Esophagus muscularis mucosa (tissue), 4 donors: ENCODE measurements around the gene PPP1R37. TPM values are rescaled to one million over a fixed set of nuclear protein-coding genes. Genes with fewer than 3 reads are reported as not detected.

Experiments used
- DNase-seq: peaks from one replicate; pipeline ENCODE4 v3.0.0-alpha.2; 2017; ENCODE audit errors: extremely low spot score
- H3K27ac ChIP-seq, 4 donors: fragments of 200-600 bp; sonication (generic); replicated peaks in 1 of 4; 1 replicate in 3 of 4; 2 replicates in 1 of 4; pipeline ENCODE4 v1.5.1; 2016 to 2019; ENCODE audit warnings: mild to moderate bottlenecking in 1 of 4
- H3K27me3 ChIP-seq, 4 donors: fragments of 200-600 bp; sonication (generic); one replicate each; pipeline versions ENCODE4 v1.5.1 to v1.6.0; 2016 to 2019
- H3K36me3 ChIP-seq, 4 donors: fragments of 200-600 bp; sonication (generic); one replicate each; pipeline ENCODE4 v1.5.1; 2016 to 2019
- H3K4me1 ChIP-seq, 4 donors: fragments of 200-600 bp; sonication (generic); one replicate each; pipeline ENCODE4 v1.5.1; 2016 to 2019
- H3K4me3 ChIP-seq, 4 donors: fragments of 200-600 bp; sonication (generic); 1 replicate in 2 of 4; 2 replicates in 2 of 4; pipeline ENCODE4 v1.5.1; 2016 to 2019; ENCODE audit warnings: mild to moderate bottlenecking in 4 of 4, moderate library complexity in 1 of 4
- H3K9me3 ChIP-seq, 4 donors: fragments of 200-600 bp; sonication (generic); 1 replicate in 3 of 4; 2 replicates in 1 of 4; pipeline ENCODE4 v1.5.1; 2016 to 2019
- EP300 ChIP-seq: sonication (generic); formaldehyde crosslinking; IDR thresholded peaks from one replicate; pipeline ENCODE4 v1.6.1; 2017; ENCODE audit warnings: antibody characterized with exemption
- POLR2A ChIP-seq: fragments of 450-650 bp; IDR thresholded peaks from one replicate; pipeline ENCODE4 v1.6.1; 2017; ENCODE audit warnings: antibody characterized with exemption, moderate library complexity, mild to moderate bottlenecking, low read depth
- POLR2AphosphoS5 ChIP-seq, 2 donors: sonication (generic); formaldehyde crosslinking; IDR thresholded peaks; one replicate each; pipeline ENCODE4 v1.6.1; 2017; ENCODE audit warnings: antibody characterized with exemption in 2 of 2
- WGBS: methylation state at CpG from one replicate; pipeline ENCODE4 v1.1.5; 2018; 5-methylcytosine and 5-hydroxymethylcytosine counted together
- intact Hi-C: fragments of 100-400 bp; cut with DNase I; formaldehyde crosslinking; loops from one replicate; pipeline ENCODE4 v1.15.1; 2023
- total RNA-seq, 4 donors: library from RNA; depleted of rRNA; stranded (reverse); fragments of >200 nt; gene quantifications; one replicate each; pipeline versions ENCODE4 v1.1.0 to v1.2.1, GENCODE V29; 2016
- TF ChIP-seq, protein P1 (sequence below), 3 experiments: fragments of 200-600 bp in 2 of 3; fragments of 450-650 bp in 1 of 3; sonication (generic) in 2 of 3; IDR thresholded peaks; one replicate each; pipeline ENCODE4 v1.5.1; 2017 to 2019; ENCODE audit warnings: antibody characterized with exemption in 3 of 3, mild to moderate bottlenecking in 2 of 3, moderate library complexity in 1 of 3

PPP1R37 gene
- total RNA-seq, 4 donors from 2014 or later: 21.0 to 46.7 (median 28.3) TPM

DNA sequence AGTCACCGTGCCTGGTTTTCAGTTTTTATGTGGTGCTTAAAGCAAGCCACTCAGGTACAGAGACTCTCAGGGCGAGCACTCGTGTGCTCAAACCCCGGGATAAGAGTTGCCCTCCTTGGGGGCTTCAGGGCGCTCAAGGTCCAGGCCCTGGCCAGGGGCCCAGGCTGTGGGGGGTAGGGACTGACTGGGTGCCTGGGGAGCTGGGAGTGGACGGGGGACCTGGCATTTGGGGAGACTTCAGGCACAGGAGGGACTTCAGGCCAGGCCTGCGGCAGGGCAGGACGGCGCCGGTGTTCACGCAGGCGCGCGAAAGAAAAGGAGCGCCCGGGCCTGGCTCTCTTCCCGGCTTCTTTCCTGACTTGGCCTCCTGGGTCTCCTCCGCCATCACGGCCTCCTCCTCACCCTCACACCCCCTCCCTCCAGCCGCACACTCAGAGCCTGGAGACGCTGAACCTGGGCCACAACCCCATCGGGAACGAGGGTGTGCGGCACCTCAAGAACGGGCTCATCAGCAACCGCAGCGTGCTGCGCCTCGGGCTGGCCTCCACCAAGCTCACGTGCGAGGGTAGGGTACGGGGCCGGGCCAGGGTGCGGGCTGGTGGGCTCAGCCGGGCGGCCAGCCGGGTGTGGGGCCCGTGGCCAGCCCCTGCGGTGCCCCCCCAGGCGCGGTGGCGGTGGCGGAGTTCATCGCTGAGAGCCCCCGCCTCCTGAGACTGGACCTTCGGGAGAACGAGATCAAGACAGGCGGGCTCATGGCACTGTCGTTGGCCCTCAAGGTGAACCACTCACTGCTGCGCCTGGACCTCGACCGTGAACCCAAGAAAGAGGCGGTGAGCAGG is 51.7 kb downstream of the PPP1R37 start:
- no peak overlapping the region for H3K27ac ChIP-seq
- peaks cover 32 to 86% (median 73%) of the 10 kb centered on the region in 4 donors for H3K36me3 ChIP-seq
- intact Hi-C loops: no loop called here
- 96% methylated on average over 36 of the region's 53 CpGs for WGBS
- H3K4me3 ChIP-seq: no peak overlapping the region
- no peaks in the 10 kb centered on the region for H3K27me3 ChIP-seq
- no peak for DNase-seq
- no peaks in the 10 kb centered on the region for H3K4me1 ChIP-seq
- no peaks in the 10 kb centered on the region for H3K9me3 ChIP-seq
- TF ChIP-seq, protein P1, sequence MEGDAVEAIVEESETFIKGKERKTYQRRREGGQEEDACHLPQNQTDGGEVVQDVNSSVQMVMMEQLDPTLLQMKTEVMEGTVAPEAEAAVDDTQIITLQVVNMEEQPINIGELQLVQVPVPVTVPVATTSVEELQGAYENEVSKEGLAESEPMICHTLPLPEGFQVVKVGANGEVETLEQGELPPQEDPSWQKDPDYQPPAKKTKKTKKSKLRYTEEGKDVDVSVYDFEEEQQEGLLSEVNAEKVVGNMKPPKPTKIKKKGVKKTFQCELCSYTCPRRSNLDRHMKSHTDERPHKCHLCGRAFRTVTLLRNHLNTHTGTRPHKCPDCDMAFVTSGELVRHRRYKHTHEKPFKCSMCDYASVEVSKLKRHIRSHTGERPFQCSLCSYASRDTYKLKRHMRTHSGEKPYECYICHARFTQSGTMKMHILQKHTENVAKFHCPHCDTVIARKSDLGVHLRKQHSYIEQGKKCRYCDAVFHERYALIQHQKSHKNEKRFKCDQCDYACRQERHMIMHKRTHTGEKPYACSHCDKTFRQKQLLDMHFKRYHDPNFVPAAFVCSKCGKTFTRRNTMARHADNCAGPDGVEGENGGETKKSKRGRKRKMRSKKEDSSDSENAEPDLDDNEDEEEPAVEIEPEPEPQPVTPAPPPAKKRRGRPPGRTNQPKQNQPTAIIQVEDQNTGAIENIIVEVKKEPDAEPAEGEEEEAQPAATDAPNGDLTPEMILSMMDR (IDR thresholded peaks at IDR 0.05): no peak
- no peak for TF ChIP-seq EP300
- TF ChIP-seq POLR2A: no peak
- TF ChIP-seq POLR2AphosphoS5 (IDR thresholded peaks at IDR 0.05): no peak

DNA sequence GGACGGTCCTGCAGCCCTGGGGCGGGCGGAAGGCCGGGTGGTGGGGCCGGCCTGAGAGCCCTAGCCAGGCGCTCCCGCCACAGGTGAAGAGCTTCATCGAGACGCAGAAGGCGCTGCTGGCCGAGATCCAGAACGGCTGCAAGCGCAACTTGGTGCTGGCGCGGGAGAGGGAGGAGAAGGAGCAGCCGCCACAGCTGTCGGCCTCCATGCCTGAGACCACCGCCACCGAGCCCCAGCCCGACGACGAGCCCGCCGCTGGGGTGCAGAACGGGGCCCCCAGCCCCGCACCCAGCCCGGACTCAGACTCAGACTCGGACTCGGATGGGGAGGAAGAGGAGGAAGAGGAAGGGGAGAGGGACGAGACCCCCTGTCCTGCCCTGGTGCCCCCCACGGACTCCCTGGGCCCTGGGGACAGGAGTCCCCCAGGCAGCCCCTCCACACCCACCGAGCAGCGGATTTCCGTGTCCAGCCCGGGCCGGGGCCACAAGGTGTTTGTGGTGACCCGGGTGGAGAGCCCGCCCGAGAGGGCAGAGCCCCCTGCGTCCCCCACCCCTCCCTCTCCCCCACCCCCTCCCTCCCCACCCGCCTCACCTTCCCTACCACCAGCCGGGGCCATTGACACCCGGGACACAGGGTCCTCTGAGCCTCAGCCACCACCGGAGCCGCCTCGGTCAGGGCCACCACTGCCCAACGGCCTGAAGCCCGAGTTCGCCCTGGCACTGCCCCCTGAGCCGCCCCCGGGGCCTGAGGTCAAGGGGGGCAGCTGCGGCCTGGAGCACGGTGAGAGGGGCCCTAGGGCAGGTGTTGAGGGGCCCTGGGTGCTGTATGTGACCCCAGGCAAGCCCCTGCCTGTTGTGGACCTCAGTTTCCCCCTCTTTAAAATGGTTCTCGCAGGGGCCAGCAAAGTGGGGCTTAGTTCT is 52.6 kb downstream of the PPP1R37 start:
- Histone ChIP-seq H3K4me1 (no peaks in the 10 kb centered on the region), H3K27me3 (peaks cover 0 to 6% (median 1%) of the 10 kb centered on the region in 4 donors), H3K4me3 (no peak overlapping the region), H3K9me3 (no peaks in the 10 kb centered on the region), H3K27ac (no peak overlapping the region), H3K36me3 (peaks cover 32 to 79% (median 69%) of the 10 kb centered on the region in 4 donors)
- TF ChIP-seq POLR2A (no peak), POLR2AphosphoS5 (IDR thresholded peaks at IDR 0.05) (no peak), EP300 (no peak)
- TF ChIP-seq, protein P1 (IDR thresholded peaks at IDR 0.05): no peak
- WGBS: 84% methylated on average over 6 of the region's 54 CpGs
- DNase-seq: no peak
- intact Hi-C loops: no loop called here

DNA sequence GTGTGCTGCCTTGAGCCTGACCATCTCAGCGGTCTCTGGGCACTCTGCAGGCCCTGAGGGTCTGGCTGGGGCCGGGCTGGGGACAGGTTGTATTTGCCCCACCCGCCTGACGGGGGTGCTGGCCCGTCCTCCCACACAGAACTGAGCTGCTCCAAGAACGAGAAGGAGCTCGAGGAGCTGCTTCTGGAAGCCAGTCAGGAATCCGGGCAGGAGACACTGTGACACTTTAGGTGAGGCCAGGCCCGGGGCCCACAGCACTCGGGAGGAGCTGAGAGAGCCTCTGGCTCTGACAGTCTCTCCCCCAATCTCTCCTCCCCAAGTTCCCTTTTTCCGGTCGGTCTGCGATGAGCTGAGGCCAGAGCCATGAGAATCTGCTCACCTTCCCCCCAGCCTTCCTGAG is 53.3 kb downstream of the PPP1R37 start:
- peaks cover 0 to 1% (median 0%) of the 10 kb centered on the region in 4 donors for H3K4me1 ChIP-seq
- no peak overlapping the region for H3K4me3 ChIP-seq
- H3K9me3 ChIP-seq: no peaks in the 10 kb centered on the region
- no peak overlapping the region for H3K27ac ChIP-seq
- WGBS: 88% methylated on average over 11 of the region's 13 CpGs
- intact Hi-C loops: no loop called here
- TF ChIP-seq POLR2A: no peak
- no peak for TF ChIP-seq EP300
- TF ChIP-seq POLR2AphosphoS5 (IDR thresholded peaks at IDR 0.05): no peak
- TF ChIP-seq, protein P1 (IDR thresholded peaks at IDR 0.05): no peak
- peaks cover 32 to 71% (median 62%) of the 10 kb centered on the region in 4 donors for H3K36me3 ChIP-seq
- peaks cover 0 to 13% (median 7%) of the 10 kb centered on the region in 4 donors for H3K27me3 ChIP-seq
- no peak for DNase-seq

DNA sequence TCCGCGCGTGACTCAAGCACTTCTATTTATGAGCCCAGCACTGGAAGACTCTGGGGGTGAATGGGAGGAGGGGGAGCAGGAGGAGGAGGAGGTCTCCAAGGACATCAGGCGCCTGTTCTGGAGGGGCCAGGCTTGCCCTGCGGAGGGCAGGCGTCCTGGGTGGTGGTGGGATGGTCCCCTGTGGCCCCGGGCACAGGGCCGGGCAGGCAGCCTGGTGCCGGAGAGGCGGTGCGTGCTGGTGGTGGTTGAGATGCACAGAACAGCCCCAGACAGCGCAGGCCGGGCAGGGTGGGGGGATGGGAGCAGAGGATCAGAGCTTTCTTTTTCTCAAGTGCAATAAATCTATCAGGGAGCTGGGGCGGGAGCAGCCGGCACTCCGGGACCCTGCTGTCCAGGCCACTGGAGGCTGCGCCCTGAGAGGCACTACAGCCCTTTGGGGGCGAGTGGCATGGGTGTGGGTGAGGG is 53.8 kb downstream of the PPP1R37 start:
- peaks cover 30 to 66% (median 57%) of the 10 kb centered on the region in 4 donors for H3K36me3 ChIP-seq
- intact Hi-C loops: no loop called here
- H3K9me3 ChIP-seq: no peaks in the 10 kb centered on the region

More for the DNA sequence above, 53.8 kb downstream of the PPP1R37 start:
- DNase-seq: no peak
- 91% methylated on average over 15 of the region's 18 CpGs for WGBS
- Histone ChIP-seq H3K4me1 (peaks cover under 1 to 7% (median 3%) of the 10 kb centered on the region in 4 donors), H3K27me3 (peaks cover 0 to 18% (median 12%) of the 10 kb centered on the region in 4 donors), H3K4me3 (no peak overlapping the region), H3K27ac (no peak overlapping the region)
- TF ChIP-seq POLR2AphosphoS5 (IDR thresholded peaks at IDR 0.05) (no peak), EP300 (no peak), POLR2A (no peak)
- TF ChIP-seq, protein P1 (IDR thresholded peaks at IDR 0.05): no peak
